ENCODE results near the gene RBP7.

Gene RBP7

DNA sequence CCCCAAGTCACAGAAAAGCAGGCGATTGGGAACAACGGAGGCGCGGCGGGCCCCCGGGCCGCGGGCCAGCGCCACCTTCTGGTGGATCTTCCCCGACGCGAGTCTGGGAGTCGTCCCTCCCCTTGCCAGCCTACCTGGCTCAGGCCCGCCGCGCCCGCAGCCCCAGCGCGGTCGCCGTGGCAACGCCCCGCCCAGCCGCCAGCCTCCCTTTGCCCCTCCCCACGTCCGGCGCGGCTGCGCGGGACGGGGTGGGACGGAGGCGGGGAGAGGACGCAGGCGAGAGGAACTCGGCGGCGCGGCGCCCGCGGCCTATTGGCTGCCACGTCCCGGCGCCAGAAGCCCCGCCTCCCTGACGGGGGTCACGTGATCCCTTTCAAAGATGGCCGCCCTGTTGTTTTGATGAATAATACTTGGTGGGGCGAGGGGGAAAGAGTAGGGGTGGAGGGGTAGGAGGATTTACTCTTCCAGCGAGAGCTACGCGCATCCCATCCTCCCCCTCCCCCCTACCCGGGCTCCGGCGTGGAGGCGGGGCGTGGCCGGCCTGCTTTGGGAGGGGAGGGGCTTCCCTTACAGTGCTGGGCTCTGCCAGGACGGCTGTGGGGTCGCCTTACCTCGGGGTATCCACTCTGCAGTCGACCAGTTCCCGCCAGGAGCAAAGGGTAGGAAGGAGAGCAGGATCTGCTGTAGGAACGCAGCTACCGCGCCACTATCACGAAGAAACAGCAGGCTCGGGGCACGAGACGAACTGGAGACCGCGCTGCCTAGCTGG, 35.7 kb downstream of the RBP7 start, which contains the start of gene UBE4B:
Gene UBE4B, plus strand, starts transcription at position 369 of the 769 bp plus-strand sequence. CDS start 713 bp downstream, outside the sequence.
- DNase-seq = peak; percentile 97 to 98

DNA sequence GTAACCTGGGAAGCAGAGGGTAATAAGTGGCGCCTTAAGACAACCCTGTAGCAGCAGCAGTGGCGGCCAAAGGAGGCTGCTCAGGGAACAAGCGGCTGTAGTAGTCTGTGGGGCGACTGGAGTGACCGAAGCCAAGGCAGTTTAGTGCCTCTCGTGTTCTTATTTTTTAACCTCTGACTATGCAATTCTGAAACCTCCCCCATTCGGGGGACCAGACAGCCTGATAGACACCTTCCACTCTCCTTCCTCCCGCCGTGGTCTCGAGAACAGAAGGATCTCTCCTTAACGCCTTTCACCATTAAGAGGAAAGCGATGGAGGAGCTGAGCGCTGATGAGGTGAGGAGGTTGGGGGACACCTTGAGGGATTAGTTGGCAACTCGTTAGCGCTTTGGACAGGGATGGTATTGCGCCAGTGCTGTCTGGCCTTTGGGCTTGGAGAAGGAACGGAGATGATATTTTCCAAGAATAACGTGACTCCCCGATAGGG, 36.4 kb downstream of the RBP7 start:
- DNase-seq = no peak

DNA sequence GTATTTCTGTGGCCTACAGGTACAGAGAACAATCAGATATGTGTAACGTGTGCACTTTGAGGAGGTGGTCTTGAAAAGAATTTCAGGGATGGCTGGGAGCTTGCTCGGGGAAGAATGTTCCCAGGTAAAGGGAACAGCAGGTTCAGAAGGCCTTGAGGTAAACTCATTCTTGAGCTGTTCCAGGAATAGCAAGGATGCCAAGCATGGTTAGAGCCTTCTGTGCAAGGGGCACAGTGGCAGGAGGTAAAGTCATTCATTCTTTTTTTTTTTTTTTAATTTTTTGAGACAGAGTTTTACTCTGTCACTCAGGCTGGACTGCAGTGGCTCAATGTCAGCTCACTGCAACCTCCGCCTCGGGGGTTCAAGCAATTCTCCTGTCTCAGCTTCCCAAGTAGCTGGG, 45.7 kb downstream of the RBP7 start:
- no peak for DNase-seq

DNA sequence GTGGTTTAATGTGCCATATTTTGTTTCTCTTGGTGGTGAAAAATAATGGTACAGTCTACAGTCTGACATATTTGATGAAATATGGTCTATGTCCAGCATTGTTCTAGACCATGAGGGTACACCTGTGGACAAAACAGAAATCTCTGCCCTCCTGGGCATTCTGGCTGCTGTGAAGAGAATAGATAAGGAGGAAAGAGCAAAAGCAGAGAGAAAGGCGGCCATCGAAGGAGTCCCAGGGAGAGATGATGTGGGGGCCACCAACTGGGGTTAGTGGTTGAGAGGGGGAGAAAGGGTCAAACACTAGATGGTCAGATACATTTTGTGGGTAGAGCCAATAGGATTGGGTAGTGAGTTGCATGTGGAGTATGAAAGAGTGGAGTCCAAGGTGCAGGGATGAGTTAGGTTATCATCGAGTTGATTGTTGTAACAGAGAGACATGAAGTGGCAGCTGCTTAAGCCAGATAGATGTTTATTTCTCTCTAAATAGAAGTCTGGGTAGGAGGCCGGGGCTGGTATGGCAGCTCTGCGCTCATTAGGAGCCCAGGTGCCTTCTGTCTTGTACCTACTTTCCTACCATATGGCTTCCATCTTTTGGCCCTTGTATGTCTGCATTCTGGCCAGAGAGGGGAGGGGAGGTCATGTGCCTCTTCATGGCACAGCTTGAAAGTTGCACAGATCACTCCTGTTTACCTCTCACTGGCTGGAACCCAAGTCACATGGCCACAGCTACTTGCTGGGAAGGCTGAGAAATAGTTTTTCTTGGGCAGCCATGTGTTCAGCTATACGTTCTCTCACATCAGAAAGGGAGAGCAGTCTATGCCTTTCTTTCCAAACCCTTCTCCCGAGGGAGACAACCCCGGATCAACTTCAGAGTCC, 48.7 kb downstream of the RBP7 start:
- DNase-seq = no peak

DNA sequence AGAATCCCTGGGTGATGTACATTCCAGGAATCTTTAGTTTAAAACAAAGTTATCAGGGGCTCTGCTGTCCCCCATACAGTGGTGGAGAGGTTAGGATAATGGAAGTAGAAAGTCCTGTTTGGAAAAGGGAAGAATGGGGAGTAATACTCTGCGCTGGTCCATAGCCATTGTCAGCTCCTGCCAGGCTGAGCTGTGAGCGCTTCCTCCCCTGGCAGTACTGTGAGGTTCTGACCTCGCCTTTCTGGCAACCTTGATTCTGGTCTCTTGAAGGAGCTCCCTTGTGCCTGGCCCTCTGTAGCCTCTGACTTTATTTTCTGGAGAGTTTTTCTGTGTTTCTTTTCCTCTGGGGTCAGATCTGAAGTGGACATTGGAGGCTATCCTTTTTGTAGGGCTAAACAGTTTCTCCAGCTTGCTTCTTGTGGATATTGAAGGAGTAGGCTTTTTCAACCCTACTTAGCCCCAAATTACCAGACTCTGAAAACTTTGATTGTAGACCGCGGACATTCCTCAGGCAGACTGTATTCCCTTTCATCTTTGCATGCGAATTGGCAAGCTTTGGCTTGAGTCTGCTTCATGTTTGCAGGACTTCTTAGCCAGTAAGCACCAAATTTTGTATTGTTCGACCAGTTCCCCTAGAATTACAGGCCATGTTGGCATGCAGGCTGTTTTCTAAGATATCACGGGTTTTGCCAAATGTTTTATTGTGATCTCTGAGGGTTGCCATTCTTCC, 49.5 kb downstream of the RBP7 start:
- no peak for DNase-seq

DNA sequence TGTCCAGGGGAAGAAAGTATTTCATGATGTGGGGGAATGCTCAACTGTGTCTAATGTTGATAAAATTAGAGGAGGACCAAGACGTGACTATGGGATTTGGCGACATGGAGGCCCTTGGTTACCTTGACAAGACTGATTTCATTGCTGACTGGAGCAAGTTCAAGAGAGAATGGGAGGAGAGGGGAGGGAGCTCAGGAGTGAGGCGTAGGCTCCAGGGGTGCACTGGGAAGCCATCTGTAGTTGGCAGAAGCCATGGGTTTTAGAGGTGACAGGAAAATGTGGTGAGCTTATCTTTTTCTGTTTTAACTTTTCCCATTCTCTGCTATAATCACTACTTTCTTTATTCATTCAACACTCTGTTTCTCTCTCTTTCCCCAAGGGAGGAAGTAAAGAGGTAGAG, 51.6 kb downstream of the RBP7 start:
- DNase-seq = no peak

DNA sequence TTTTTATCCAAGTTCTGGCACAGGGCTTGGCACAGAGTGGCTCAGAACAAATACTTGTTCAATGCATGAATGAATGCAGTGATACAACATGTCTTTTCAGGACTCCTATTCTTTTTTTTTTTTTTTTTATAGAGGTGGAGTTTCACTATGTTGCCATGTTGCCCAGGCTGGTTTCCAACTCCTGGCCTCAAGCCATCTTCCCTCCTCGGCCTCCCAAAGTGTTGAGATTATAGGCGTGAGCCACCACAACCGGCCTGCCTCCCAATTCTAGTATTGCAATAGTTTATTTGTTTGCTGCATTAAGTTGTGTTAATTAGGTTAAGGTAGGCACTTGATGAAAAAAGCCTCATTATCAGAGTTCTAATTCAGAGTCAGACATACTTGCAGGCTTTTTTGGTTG, 53.6 kb downstream of the RBP7 start:
- DNase-seq = no peak

DNA sequence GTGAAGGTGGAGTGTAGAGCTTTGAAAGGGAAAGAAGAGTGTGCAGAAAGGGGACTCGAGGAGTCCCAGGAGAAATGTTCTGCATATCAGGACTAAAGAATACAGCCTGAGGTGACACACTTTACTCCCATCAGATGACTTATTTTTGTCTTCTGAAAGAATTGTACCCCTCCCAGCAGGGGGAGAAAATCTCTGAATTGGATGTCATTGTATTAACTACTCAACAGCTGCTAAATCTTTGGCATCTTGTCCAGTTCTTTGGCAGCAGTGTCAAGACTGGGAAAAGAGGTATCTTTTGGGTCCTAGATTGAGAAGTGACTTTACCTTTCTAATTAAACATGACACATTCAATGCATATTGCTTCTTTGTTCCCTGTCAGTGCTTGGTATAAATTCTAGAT, 54.6 kb downstream of the RBP7 start:
- DNase-seq = no peak

DNA sequence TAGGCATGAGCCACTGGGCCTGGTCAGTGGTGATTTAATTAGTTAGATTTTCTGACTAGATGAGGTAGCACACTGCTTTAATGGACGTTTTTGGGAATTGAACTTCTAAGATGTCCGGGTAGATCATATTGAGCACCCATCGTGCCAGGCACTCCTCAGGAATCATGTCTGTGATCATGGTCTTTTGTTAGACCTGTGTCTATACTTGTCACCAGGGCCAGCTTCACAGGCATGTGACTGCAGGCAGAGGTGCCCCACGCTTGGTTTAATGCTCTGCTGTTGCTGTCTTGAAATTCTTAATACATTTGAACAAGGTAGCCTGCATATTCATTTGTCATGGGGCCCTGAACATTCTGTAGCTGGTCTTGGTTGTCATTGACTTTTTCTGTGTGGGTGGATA, 55.3 kb downstream of the RBP7 start:
- no peak for DNase-seq

DNA sequence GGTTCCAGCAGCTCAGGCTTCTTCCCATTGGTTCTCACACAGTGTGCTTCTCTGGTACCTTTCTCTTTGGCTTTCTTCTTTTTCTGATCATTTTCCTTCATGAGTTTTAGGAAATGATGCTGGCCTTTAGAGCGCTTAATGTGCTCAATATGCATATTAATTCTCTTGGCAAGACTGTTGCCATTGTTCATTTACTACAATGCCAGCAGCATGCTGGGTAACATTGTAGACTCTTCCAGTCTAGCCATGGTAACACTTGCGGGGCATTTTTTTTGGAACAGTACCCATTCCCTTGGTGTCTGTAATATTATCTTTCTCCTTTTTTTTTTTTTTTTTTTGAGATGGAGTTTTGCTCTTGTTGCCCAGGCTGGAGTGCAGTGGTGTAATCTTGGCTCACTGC, 57.4 kb downstream of the RBP7 start:
- DNase-seq = no peak

DNA sequence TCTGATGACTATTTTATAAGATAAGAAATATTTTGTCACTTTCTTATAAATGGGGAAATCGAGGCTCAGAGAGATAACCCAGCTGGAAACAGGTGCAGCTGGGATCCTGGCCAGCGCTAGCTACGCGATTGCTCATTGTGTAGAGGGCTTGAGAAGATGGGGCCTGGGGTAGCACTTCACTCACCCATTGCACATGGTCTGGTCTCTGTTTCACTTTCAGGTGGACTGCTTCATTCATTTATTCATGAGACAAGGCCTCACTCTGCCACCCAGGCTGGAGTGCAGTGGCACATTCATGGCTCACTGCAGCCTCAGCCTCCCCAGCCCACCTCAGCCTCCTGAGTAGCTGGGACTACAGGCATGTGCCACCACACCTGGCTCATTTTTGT, 59.6 kb downstream of the RBP7 start:
- no peak for DNase-seq

DNA sequence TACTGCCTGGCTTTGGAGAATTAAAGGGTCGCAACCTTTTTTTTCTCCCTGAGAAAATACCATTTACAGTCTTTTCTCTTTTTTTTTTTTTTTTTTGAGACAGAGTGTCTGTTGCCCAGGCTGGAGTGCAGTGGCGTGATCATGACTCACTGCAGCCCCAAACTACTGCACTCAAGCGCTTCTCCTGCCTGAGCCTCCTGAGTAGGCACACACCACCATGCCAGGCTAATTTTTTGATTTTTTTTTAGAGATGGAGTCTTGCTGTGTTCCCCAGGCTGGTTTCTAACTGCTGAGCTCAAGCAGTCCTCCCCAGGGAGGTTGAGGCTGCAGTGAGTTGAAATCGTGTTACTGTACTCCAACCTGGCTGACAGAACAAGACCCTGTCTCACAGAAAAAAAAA, 60.3 kb downstream of the RBP7 start:
- no peak for DNase-seq

DNA sequence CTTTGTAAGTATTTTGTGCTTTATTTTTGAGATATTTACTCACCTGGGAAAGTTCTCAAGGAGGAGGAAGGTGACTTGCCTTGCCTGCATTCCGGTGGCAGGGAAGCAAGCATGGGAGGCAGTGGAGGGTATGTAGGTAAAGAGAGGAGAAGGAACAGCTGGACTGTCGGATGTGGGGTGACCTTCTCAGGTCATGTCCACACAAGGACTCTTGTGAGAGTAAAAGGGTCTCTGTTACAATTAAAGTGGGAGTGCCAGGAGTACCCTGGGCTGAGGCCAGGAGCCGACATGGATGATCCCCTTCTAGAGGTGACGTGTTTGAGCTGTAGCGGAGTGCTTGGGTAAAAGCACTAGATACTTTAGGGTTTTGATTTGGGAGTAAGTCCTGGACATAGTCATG, 60.8 kb downstream of the RBP7 start:
- DNase-seq = no peak

DNA sequence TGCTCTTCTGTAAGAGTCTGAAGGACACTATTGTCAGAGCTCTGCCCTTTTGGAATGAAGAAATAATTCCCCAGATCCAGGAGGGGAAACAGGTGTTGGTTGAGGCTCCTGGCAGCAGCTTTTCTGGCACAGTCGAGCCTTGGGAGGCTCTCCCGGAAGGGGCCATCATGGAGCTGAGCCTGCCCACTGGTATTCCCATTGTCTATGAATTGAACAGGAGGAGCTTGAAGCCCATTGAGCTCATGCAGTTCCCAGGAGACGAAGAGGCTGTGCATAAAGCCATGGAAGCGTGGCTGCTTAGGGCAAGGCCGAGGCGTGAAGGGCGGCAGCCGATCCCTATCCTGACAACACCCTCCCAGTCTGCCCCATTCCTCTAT, 62.3 kb downstream of the RBP7 start:
- DNase-seq = no peak

DNA sequence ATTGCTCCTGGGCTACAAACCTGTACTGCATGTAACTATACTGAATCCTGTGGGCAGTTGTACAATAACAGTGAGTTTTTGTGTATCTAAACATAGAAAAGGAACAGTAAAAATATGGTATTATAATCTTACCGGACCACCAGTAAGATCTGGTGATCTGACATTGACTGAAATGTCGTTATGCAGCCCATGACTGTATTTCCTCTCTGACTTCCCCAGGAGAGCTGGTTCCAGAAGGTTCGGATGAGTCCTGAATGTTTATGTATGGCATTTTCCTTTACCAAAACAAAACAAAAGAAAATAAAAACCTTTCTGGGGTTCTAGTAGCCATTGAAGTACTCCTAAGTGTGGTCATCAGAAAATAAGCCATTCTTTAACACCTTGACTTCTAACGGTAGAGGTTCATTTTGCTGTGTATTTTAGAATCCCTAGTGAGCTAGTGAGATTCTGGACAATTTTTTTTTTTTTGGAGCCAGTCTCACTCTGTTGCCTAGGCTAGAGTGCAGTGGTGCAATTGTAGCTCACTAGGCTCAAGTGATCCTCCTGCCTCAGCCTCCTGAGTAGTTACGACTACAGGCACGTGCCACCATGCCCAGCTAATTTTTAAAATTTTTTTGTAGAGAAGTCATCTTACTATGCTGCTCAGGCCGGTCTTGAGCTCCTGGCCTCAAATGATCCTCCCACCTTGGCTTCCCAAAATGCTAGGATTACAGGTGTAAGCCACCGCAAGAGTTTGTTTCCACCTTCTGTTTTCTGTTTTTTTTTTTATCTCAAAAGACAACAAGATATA, 63.5 kb downstream of the RBP7 start:
- DNase-seq = no peak

DNA sequence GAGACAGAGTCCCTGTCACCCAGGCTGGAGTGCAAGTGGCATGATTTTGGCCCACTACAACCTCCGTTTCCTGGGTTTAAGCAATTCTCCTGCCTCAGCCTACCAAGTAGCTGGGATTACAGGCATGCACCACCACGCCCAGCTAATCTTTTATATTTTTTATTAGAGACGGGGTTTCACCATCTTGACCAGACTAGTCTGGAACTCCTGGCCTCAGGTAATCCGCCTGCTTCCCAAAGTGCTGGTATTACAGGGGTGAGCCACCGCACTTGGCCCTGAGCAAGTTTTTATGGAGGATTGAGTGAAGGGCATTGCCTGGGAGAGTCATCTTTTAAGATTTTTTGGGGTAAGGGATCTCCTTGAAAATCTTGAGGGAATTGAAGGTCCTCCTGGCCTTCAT, 64.2 kb downstream of the RBP7 start:
- DNase-seq = no peak

DNA sequence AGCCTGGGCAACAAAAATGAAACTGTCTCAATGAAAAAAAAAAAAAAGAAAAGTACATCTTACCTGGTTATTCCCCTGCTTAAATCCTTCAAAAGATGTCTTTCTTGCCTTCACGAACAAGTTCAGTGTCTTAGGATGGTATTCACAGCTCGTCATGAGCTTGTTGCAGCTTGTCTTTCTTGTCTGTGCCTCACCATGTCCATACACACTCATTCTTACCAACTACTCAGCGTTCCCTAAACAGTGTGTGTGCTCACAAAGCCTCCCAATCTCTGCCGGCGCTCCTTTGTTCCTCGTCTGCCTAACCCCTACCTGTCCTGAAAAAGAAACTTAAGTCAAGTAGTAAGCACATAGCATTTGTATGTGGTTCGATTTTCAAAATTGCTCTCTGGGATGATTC, 66.8 kb downstream of the RBP7 start:
- DNase-seq = no peak

DNA sequence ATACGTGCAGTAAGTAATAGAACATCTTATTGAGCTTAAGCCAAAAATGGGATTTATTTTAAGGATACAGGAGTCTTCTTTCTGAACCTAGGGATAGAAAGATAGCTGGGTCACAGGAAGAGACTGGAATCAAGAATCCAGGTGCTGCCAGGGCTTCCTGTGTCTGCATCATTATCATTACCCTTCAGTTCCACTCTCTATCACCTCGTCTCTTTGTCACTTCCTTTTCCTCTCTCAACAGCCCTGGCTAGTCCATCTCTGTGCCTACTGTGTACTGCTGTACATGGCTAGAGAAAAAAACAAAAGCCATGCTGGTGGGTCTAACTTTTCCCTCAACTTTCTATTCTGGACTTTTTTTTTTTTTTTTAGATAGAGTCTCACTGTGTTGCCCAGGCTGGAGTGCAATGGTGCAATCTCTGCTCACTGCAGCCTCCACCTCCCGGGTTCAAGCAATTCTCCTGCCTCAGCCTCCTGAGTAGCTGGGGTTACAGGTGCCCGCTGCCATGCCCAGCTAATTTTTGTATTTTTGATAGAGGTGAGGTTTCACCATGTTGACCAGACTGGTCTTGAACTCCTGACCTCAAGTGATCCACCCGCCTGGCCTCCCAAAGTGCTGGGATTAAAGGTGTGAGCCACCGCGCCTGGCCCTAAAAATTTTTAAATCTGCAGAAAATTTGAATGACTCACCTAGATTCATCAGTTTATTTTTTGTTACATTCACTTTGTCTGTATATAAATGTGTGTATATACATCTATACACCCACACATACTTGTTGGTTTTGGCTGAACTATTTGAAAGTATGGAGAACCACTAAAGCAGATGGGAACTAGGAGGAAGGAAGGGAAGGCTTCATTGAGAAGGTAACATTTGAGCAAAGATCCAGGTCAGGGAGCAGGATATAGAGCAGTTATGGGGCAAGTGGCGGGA, 67.7 kb downstream of the RBP7 start:
- no peak for DNase-seq

DNA sequence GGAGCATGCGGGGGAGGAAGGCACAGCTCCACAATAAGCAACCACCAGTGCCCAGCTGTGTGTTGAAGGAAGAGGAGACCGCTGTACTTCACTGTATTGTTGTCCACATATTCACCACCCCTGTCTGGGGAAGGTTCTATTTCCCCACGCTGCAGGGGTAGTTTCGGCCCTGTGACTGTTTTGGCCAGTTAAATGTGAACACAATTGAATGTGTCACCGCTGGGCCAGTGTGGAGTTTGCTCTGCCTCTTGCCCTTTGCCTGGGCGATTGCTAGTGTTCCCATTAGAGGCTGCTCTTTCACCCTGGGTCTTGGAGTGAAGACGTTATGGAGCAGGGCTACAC, 68.3 kb downstream of the RBP7 start:
- no peak for DNase-seq
